C1 segment of cervical spinal cord (tissue), 14 donors: ENCODE results near the gene XYLT1.
A peak's percentile ranks its signal among the peaks of the same experiment; 100 is the strongest.

Experiments used
- DNase-seq, 14 donors: peaks; one replicate each; lab custom pipeline; 2025; lab: John Stamatoyannopoulos, UW

Gene XYLT1

GRCh38 chr16:17457997-17458396, 12.8 kb downstream of the XYLT1 start:
- DNase-seq = peak in 1 of 14 donors; percentile 30

- no peak for DNase-seq
These were observed 13.2 kb downstream of the XYLT1 start for GRCh38 chr16:17457513-17457912.

- no peak for DNase-seq
These were observed 16.5 kb downstream of the XYLT1 start for GRCh38 chr16:17454162-17454730.

- DNase-seq = peak in 7 of 14 donors; percentile 13 to 48 (median 21)
These were observed 17.3 kb downstream of the XYLT1 start for GRCh38 chr16:17453364-17454038.

- DNase-seq = no peak
These were observed 17.8 kb downstream of the XYLT1 start for GRCh38 chr16:17452922-17453321.

- DNase-seq = no peak
These were observed 18.9 kb downstream of the XYLT1 start for GRCh38 chr16:17451843-17452242.

GRCh38 chr16:17450291-17450690, 20.5 kb downstream of the XYLT1 start:
- DNase-seq = no peak

- DNase-seq = peak in 7 of 14 donors; percentile 9 to 44 (median 35)
These were observed 21.8 kb downstream of the XYLT1 start for GRCh38 chr16:17448640-17449638.

- DNase-seq = no peak
These were observed 23.6 kb downstream of the XYLT1 start for GRCh38 chr16:17447101-17447569.

GRCh38 chr16:17446661-17447060, 24.1 kb downstream of the XYLT1 start:
- no peak for DNase-seq

- no peak for DNase-seq
These were observed 25.3 kb downstream of the XYLT1 start for GRCh38 chr16:17445421-17445820.

GRCh38 chr16:17444658-17445057, 26.1 kb downstream of the XYLT1 start:
- DNase-seq = no peak

- no peak for DNase-seq
These were observed 30.6 kb downstream of the XYLT1 start for GRCh38 chr16:17440131-17440530.

GRCh38 chr16:17439580-17439979, 31.2 kb downstream of the XYLT1 start:
- no peak for DNase-seq

GRCh38 chr16:17437981-17438380, 32.8 kb downstream of the XYLT1 start:
- DNase-seq = no peak

GRCh38 chr16:17437127-17437720, 33.5 kb downstream of the XYLT1 start:
- no peak for DNase-seq

- DNase-seq = no peak
These were observed 35.4 kb downstream of the XYLT1 start for GRCh38 chr16:17435318-17435717.

GRCh38 chr16:17433577-17434451, 36.9 kb downstream of the XYLT1 start:
- DNase-seq = no peak

- no peak for DNase-seq
These were observed 37.7 kb downstream of the XYLT1 start for GRCh38 chr16:17432901-17433576.

- DNase-seq = no peak
These were observed 38.7 kb downstream of the XYLT1 start for GRCh38 chr16:17431968-17432625.
